ENCODE data around the gene USP34.
"Not testable (repeated sequence)": the region's sequence is repeated elsewhere in the genome, so short reads cannot be mapped to it uniquely, and the experiment has no call there.

USP34 gene

DNA sequence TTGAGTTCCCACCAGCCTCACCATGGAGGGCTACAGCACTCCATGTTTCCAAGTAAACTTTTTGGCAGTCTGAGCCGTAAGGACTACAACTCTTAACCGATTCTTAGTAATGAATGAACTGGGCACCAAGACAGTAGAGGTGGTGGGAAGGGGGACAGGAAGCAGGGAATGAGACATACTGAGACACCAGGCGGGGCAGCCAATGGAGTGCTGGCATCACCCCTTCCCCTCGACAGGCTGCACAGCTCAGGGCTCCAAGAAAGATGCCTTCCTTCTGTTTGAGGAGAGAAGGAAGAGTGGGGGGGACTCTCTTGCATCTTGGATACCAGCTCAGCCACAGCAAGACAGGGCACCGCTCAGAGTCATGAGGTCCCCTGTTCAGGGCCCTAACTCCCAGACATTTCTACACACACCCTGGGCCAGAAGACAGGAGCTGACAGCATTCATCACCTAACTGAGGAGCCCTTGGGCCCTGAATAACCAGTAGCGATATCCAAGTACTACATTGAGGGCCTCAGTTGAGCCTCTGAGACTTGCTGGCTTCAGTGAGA is 45.2 kb downstream of the USP34 start:
- no peak for DNase-seq

DNA sequence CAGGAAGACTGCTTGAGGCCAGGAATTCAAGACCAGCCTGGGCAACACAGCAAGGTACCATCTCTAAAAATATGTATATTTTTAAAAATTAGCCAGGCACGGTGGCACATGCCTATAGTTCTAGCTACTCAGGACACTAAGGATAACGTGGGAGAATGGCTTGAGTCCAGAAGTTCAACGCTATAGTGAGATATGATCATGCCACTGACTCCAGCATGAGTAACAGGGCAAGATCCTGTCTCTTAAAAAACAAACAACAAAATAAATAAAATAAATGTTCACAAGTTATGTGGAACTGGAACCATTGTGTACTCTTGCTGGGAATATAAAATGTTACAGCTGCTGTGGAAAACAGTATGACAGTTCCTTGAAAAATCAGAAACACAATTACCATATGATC is 47.2 kb downstream of the USP34 start:
- DNase-seq, result no peak

DNA sequence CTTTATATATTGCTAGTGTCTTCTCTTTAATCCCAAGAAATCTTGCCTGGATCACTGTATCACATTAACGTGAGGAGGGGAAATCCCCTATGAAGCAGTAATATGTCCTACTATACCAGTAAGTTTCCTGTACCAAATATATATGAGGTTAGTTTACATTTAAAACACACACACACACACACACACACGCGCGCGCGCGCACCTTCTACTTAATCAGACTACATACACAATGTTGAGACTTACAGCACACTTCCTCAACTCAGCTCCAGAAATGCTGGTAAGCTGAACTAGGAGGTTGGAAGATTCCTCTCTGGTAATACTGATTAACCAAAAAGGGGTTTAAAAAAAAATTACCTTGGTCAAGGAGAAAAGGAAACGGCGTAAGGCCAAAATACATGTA is 49.3 kb downstream of the USP34 start:
- DNase-seq, result no peak

DNA sequence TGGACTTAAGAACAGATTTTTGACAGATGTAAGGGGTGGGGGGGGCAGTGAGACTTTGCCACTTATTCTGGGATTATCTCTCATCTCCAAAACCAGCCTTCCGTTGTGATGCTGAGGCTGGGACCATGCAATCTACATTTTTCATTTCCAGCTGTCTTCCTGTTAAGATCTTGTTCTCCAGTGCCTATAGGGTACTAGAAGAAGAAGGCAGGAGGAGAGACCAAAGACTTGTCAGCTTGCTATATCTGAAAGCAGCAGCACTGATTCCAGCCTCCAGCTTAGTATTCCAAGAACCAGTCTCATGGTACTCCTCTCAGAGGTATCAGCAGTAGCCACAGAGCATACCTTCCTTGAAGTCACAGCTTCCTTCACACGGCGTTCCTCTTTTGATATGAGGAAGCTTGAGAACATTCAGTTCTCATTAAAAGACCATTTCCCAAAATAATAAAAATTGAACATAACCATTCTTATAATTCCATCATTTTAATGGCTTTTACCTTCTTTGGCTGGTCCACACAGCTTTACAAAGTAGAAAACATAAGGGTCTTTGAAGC is 49.8 kb downstream of the USP34 start:
- DNase-seq, result no peak

- no peak for DNase-seq
Measured at GRCh38 chr2:61419570-61419969, 51.3 kb downstream of the USP34 start.

DNA sequence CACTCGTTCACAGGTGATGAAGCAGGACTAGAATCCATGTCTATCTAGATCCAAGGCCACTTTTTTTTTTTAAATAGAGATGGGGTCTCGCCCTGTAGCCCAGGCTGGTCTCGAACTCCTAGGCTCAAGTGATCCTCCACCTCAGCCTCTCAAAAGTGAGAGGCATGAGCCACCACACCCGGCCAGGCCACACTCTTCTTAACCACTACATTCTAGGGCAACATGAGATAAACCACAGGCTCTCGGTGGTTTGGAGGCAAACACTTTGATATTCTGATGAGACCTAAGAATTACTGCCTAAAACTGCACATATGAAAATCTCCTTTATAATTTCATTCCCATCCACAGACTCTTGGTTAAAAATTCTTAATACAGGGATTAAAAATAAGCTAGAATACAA is 51.8 kb downstream of the USP34 start:
- DNase-seq, result no peak

DNA sequence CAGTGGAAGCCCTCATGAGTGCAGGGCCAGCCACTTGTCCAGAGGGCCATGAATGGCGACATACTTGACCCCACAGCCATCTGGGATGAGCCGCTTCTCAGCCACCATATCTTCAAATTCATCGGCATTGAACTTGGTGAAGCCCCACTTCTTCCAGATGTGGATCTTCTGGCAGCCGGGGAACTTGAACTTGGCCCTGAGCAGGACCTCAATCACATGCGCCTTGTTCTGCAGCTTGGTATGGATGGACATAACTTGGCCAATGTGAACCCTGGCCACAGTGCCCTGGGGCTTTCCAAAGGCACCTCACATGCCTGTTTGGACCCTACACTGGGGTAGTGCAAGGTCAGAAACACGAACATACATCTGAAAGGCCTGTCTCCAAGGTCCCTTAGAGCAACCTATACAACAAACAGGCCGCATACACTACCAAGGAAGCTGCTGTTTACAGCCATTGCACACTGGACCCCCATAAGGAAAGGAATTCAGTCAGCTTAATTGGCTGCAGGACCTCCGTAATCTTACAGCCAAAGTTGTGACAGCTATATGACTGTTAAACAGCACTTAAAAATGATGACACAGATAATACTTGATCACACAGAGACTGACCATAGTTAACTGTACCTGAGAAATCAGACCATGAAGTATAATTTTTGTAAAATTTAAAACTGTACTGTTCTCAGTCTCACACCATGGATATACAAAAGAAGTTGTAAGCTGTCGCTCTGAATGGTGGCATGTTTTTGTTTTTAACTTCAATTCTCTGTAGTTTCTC is 53.8 kb downstream of the USP34 start:
- no peak for DNase-seq

DNA sequence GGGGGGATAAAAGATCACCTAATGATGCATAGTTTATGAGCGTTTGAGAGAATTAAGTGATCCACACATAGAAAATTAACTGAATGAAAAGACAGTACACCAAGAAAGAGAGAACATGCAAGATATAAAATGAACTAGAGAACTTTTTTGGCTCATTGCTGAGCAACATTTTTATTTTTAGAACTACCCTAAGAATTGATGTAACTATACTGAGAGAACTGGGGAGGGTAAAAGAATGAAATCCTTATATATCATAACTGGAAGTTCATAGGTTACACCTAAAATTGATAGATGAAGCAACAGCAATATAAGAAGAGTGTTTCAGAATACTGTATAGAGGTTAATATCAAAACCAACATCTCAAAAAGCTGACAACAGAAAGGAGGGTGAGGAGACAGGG is 55.6 kb downstream of the USP34 start:
- no peak for DNase-seq

- no peak for DNase-seq
Measured at GRCh38 chr2:61414674-61415073, 56.2 kb downstream of the USP34 start.

DNA sequence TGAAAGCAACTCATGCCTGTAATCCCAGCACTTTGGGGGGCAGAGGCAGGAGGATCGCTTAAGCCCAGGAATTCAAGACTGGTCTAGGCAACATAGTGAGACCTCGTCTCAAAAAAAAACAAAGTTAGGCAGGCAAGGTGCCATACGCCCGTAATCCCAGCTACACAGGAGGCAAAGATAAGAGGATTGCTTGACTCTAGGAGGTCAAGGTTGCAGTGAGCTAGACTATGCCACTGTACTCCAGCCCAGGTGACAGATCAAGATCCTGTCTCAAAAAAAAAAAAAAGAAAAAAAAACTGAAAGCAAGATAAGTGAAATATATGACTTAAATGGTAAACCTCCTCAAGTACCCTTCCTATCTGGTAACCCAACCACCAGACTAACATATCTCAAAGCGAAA is 59.8 kb downstream of the USP34 start:
- DNase-seq, result no peak

DNA sequence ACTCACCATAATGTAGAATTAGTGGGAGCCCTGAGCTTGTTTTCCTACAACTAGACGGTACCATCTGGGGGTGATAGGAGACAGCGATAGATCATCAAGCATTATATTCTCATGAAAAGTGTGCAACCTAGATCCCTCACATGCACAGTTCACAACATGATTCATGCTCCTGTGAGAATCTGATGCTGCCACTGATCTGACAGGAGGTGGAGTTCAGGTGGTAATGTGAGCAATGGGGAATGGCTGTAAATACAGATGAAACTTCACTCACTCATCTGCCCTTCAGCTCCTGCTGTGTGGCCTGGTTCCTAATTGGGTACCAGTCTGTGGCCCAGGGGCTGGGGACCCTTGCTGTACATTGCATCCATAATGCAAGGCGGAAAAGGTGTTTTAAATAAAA is 60.7 kb downstream of the USP34 start:
- no peak for DNase-seq

- no peak for DNase-seq
Measured at GRCh38 chr2:61405813-61406212, 65.1 kb downstream of the USP34 start.

GRCh38 chr2:61404438-61404837 is 66.4 kb downstream of the USP34 start:
- DNase-seq, result no peak

- DNase-seq, result no peak
Measured at GRCh38 chr2:61398413-61398812, 72.5 kb downstream of the USP34 start.

DNA sequence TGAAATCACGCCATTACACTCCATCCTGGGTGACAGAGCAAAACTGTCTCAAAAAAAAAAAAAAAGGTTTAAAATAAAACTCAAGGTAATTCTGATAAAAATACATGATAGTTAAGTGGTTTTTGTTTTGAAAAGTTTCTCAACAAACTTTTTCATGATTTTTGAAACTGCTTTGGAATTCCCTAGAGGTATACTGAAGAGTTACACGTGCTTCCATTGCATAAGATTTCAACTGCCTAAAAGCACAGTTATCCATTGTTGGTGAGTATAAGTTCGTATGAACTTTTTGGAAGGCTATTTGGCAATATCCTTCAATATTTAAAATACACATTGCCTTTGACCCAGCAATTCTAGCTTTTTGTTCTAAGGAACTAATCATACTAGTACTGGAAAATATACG is 74.9 kb downstream of the USP34 start:
- DNase-seq, result no peak

- not testable (repeated sequence) for DNase-seq
Measured at GRCh38 chr2:61387588-61387987, 83.3 kb downstream of the USP34 start.

GRCh38 chr2:61380882-61381197 is 90.0 kb downstream of the USP34 start:
- not testable (repeated sequence) for DNase-seq

DNA sequence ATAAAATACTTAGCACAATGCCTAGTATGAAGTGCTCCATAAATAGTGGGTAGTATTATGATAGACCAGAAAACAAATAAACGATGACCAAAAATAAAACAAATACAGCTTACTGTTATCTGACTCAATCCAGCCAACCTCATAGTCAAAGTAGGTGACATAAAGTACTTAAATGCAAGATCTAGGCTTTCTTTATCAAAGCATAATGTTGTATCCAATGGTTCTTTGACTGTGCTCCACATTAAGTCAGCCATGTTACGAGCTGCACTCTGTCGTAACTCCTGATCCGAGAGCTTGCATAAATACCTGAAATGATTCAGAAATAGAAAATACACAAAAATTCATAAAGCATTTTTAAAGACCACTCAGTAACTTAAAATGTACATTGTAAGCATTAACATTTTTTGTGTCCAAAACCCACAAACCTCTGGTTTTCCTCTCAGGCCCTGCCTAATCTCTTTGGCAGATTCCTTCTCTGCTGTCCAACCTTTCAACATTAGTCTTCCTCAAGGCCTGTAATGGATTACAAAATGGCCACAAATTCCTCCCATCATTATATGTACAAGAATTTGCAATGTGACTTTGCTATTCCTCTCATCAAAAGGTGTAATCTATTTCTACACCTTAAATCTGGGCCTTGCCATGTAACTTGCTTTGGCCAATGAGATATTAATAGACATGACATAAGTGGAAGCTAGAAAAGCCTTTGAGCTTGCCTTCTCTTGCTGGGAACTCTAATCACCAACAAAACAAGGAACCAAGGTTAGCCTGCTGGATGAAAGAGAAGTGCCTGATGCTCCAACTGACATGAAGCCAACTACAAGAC is 90.6 kb downstream of the USP34 start:
- DNase-seq, result no peak

- DNase-seq, result no peak
Measured at GRCh38 chr2:61379521-61379920, 91.4 kb downstream of the USP34 start.

DNA sequence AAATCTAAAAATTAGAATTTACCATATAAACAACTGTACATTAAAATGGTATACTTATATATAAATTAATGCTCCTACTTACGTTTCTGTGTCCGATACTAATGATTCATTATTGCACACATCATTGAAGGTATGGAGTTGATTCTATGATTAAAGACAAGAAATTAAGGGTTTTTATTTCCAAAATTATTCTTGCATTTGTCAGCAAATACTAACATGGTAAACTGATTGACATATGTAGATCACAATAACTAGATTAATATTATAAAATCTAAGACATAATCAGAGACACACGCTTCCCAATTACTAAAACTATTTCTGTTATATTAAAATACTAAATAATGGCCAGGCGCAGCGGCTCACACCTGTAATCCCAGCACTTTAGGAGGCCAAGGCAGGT is 92.6 kb downstream of the USP34 start:
- DNase-seq, result no peak

DNA sequence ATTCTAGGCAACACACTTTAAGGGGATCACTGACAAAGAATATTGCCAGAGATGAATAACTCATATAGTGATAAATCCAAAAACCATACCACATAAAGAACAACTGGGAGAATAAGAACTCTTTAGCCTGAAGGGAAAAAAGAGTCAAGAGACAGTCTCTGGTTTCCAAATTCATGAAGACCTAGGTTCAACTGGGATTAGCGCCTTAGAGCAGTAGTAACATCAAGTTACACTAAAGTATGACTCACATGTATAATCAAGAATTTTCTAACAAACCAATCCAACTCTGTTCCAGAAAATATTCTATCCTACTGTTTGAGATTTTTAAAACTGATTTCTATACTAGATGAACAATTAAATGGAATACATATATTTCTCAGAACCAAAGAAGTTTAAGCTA is 93.8 kb downstream of the USP34 start:
- DNase-seq, result no peak

DNA sequence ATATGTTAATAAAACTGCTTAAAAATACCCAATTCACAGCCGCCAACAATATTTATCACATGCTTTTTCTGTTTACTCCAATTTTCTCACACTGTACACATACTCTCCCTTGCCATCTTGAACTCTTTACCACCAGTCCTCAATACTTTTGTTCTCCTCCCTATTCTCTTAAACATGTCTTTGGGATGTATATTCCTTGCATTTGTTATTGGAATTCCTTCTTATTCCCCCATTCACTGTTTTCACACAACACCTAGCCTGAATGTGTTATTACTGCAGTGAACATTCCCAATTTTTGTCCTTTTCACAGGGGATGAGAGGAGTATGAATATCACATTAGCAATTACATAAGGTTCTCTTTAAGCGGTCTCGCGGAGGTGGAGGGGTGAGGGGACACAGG is 94.7 kb downstream of the USP34 start:
- no peak for DNase-seq

GRCh38 chr2:61371027-61371426 is 99.9 kb downstream of the USP34 start:
- DNase-seq, result no peak
